Gastrocnemius medialis (tissue), 4 donors: Measurements from ENCODE around the gene SHANK3. TPM values are rescaled to one million over a fixed set of nuclear protein-coding genes. Genes with fewer than 3 reads are reported as not detected.
"Not testable (repeated sequence)": the region's sequence is repeated elsewhere in the genome, so short reads cannot be mapped to it uniquely, and the experiment has no call there.

Source experiments
- ATAC-seq, 2 donors: fragments of 150-250 bp; one replicate each; pipeline ENCODE4 v1.9.1; 2016
- DNase-seq, 2 donors: peaks; one replicate each; pipeline ENCODE4 v3.0.0-alpha.2; 2019
- H3K27ac ChIP-seq, 4 donors: fragments of 200-600 bp; sonication (generic); 1 replicate in 1 of 4; 2 replicates in 3 of 4; pipeline ENCODE4 v1.5.1; 2016 to 2018; ENCODE audit warnings: mild to moderate bottlenecking in 2 of 4, moderate library complexity in 1 of 4
- H3K27me3 ChIP-seq, 3 donors: fragments of 200-600 bp; sonication (generic) in 2 of 3; 1 replicate in 1 of 3; 2 replicates in 2 of 3; pipeline versions ENCODE4 v1.5.1 to v1.6.0; 2016 to 2019; ENCODE audit warnings: mild to moderate bottlenecking in 1 of 3, moderate library complexity in 1 of 3
- H3K36me3 ChIP-seq, 2 donors: fragments of 200-600 bp; sonication (generic) in 1 of 2; one replicate each; pipeline ENCODE4 v1.5.1; 2017 to 2018
- H3K4me1 ChIP-seq, 2 donors: fragments of 200-600 bp; sonication (generic) in 1 of 2; one replicate each; pipeline ENCODE4 v1.5.1; 2016 to 2017; ENCODE audit warnings: mild to moderate bottlenecking in 2 of 2
- H3K4me3 ChIP-seq, 4 donors: fragments of 200-600 bp; sonication (generic) in 3 of 4; 1 replicate in 1 of 4; 2 replicates in 3 of 4; pipeline ENCODE4 v1.5.1; 2016 to 2019; ENCODE audit warnings: mild to moderate bottlenecking in 2 of 4
- H3K9me3 ChIP-seq, 3 donors: fragments of 200-600 bp; sonication (generic) in 2 of 3; 1 replicate in 1 of 3; 2 replicates in 2 of 3; pipeline ENCODE4 v1.5.1; 2016 to 2019
- CTCF ChIP-seq, 5 experiments: fragments of 450-650 bp in 3 of 5; fragments of 200-600 bp in 2 of 5; sonication (generic) in 2 of 5; IDR thresholded peaks in 4 of 5; conservative IDR thresholded peaks in 1 of 5; 1 replicate in 4 of 5; 2 replicates in 1 of 5; pipeline ENCODE4 v1.5.1; 2016 to 2019; ENCODE audit warnings: antibody characterized with exemption in 5 of 5, mild to moderate bottlenecking in 3 of 5, moderate library complexity in 3 of 5
- POLR2A ChIP-seq, 2 donors: fragments of 450-650 bp; IDR thresholded peaks; one replicate each; pipeline ENCODE4 v1.6.1; 2017; ENCODE audit warnings: antibody characterized with exemption in 2 of 2, mild to moderate bottlenecking in 2 of 2, moderate library complexity in 2 of 2
- in situ Hi-C, 4 donors: fragments of 200-750 bp; cut with MboI; loops; one replicate each; pipeline versions ENCODE4 v1.15.0 to v1.8.0; 2017; ENCODE audit warnings: low sequenced_read_pairs in 4 of 4
- intact Hi-C: fragments of 100-400 bp; cut with DNase I; formaldehyde crosslinking; loops from one replicate; pipeline ENCODE4 v1.15.1; 2023; ENCODE audit warnings: low total_unique reads
- total RNA-seq, 4 donors: library from RNA; depleted of rRNA; stranded (reverse); fragments of >200 nt; gene quantifications; one replicate each; pipeline versions ENCODE4 v1.1.0 to v1.2.3, GENCODE V29; 2016

SHANK3 gene
- total RNA-seq, 4 donors from 2014 or later: 3.8 to 9.8 (median 5.1) TPM

GRCh38 chr22:50628543-50629134 is 44.0 kb upstream of the SHANK3 start:
- H3K36me3 ChIP-seq: no peaks in the 10 kb centered on the region
- H3K27me3 ChIP-seq: no peaks in the 10 kb centered on the region
- in situ Hi-C loops (no loop called here), intact Hi-C loops (loop anchor here (1.0 to 5.0 kb wide), 2 partner anchors 44 to 101 kb away; partner anchors contain the start of gene SCO2)
- H3K4me1 ChIP-seq: peaks cover 9 to 18% of the 10 kb centered on the region in 2 donors
- peak overlapping the region; percentile 82 to 87 (median 84) for H3K27ac ChIP-seq
- TF ChIP-seq POLR2A (IDR thresholded peaks at IDR 0.05) (no peak), CTCF (IDR thresholded peaks at IDR 0.05 in 4 of 5, conservative IDR thresholded peaks at IDR 0.05 in 1 of 5) (no peak)
- no peak for DNase-seq
- no peaks in the 10 kb centered on the region for H3K9me3 ChIP-seq
- H3K4me3 ChIP-seq: peak overlapping the region; percentile 75 to 91 (median 87)
- ATAC-seq: no peak

DNA sequence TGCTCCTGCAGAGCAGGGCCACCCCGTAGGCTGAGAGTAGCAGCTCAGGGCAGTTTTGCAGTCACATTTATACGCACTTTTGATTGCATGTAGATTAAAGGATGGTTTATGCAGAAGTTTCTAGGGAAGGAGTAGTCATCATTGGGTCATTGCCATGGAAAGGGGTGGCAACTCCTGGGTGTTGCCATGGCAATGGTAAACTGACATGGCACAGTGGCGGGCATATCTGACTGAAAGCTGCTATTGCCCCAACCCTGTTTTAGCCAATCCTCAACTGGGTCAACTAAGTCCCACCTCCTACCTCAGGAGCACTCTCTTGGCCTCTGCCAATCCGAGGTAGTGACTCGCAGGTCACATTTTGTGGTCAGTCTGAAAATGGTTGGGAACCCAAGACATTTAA is 42.2 kb upstream of the SHANK3 start:
- H3K27ac ChIP-seq: no peak overlapping the region
- intact Hi-C loops (no loop called here), in situ Hi-C loops (no loop called here)
- peaks cover 9 to 18% of the 10 kb centered on the region in 2 donors for H3K4me1 ChIP-seq
- H3K27me3 ChIP-seq: no peaks in the 10 kb centered on the region
- no peak overlapping the region for H3K4me3 ChIP-seq
- H3K36me3 ChIP-seq: no peaks in the 10 kb centered on the region
- H3K9me3 ChIP-seq: no peaks in the 10 kb centered on the region
- TF ChIP-seq CTCF (IDR thresholded peaks at IDR 0.05 in 4 of 5, conservative IDR thresholded peaks at IDR 0.05 in 1 of 5): no peak
- no peak for TF ChIP-seq POLR2A (IDR thresholded peaks at IDR 0.05)
- DNase-seq (no peak), ATAC-seq (no peak)

- in situ Hi-C loops (no loop called here), intact Hi-C loops (no loop called here)
- DNase-seq (no peak), ATAC-seq (no peak)
- TF ChIP-seq POLR2A (IDR thresholded peaks at IDR 0.05) (no peak), CTCF (IDR thresholded peaks at IDR 0.05 in 4 of 5, conservative IDR thresholded peaks at IDR 0.05 in 1 of 5) (no peak)
- Histone ChIP-seq H3K4me1 (peaks cover 5 to 7% of the 10 kb centered on the region in 2 donors), H3K4me3 (no peak overlapping the region), H3K27me3 (no peaks in the 10 kb centered on the region), H3K36me3 (no peaks in the 10 kb centered on the region), H3K9me3 (no peaks in the 10 kb centered on the region), H3K27ac (no peak overlapping the region)
Observed at GRCh38 chr22:50633086-50633485, 39.5 kb upstream of the SHANK3 start.

DNA sequence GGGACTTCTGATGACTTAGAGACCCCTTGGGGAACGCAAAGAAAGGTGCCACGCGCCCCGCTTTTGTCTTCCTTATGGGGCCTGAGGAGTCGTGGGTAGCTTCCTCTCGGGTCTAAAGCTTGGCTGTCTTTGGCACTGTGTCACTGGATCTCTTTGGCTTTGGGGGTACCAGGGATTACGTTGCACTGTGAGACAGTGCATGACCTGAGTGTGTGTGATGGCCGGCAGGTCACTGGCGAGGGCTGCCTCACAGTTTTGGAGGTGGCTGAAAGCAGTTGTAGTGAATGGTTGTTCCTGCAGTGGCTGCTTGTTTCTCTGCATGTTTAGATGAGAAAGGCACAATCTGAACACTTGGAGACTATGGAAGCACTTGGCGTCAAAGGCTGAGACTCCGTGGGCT is 38.9 kb upstream of the SHANK3 start:
- H3K9me3 ChIP-seq: no peaks in the 10 kb centered on the region
- ATAC-seq (no peak), DNase-seq (no peak)
- H3K4me1 ChIP-seq: peaks cover 1 to 3% of the 10 kb centered on the region in 2 donors
- no peak overlapping the region for H3K27ac ChIP-seq
- intact Hi-C loops (no loop called here), in situ Hi-C loops (no loop called here)
- H3K27me3 ChIP-seq: no peaks in the 10 kb centered on the region
- H3K36me3 ChIP-seq: no peaks in the 10 kb centered on the region
- H3K4me3 ChIP-seq: no peak overlapping the region
- TF ChIP-seq CTCF (IDR thresholded peaks at IDR 0.05 in 4 of 5, conservative IDR thresholded peaks at IDR 0.05 in 1 of 5): no peak
- no peak for TF ChIP-seq POLR2A (IDR thresholded peaks at IDR 0.05)

GRCh38 chr22:50635591-50635990 is 37.0 kb upstream of the SHANK3 start:
- Histone ChIP-seq H3K27ac (no peak overlapping the region), H3K27me3 (no peaks in the 10 kb centered on the region), H3K9me3 (no peaks in the 10 kb centered on the region), H3K4me1 (no peaks in the 10 kb centered on the region), H3K36me3 (no peaks in the 10 kb centered on the region), H3K4me3 (no peak overlapping the region)
- DNase-seq (no peak), ATAC-seq (no peak)
- in situ Hi-C loops (no loop called here), intact Hi-C loops (no loop called here)
- TF ChIP-seq POLR2A (IDR thresholded peaks at IDR 0.05): no peak
- no peak for TF ChIP-seq CTCF (IDR thresholded peaks at IDR 0.05 in 4 of 5, conservative IDR thresholded peaks at IDR 0.05 in 1 of 5)

- Histone ChIP-seq H3K4me1 (peaks cover 4 to 13% of the 10 kb centered on the region in 2 donors), H3K27ac (peak overlapping the region in 3 of 4 donors; percentile 66 to 69 (median 69)), H3K27me3 (peaks cover 8 to 24% (median 20%) of the 10 kb centered on the region in 3 donors)
- H3K9me3 ChIP-seq, H3K36me3 ChIP-seq, H3K4me3 ChIP-seq, ATAC-seq, intact Hi-C loops, in situ Hi-C loops, DNase-seq: not testable (repeated sequence)
Observed at GRCh38 chr22:50640296-50640695, 32.3 kb upstream of the SHANK3 start.
